PC-9 (cell line): ENCODE measurements around the gene RUBCN.

ENCODE experiments used
- EZH2 ChIP-seq: fragments of 200-600 bp; sonication (generic); IDR thresholded peaks from 2 replicates; pipeline ENCODE4 v1.8.0; 2017; ENCODE audit warnings: antibody characterized with exemption, low read depth
- TF ChIP-seq, protein P1 (sequence below): fragments of 200-600 bp; sonication (generic); conservative IDR thresholded peaks from 2 replicates; pipeline ENCODE4 v1.6.1; 2017; ENCODE audit warnings: mixed run types, antibody characterized with exemption, mild to moderate bottlenecking, moderate library complexity

DNA sequence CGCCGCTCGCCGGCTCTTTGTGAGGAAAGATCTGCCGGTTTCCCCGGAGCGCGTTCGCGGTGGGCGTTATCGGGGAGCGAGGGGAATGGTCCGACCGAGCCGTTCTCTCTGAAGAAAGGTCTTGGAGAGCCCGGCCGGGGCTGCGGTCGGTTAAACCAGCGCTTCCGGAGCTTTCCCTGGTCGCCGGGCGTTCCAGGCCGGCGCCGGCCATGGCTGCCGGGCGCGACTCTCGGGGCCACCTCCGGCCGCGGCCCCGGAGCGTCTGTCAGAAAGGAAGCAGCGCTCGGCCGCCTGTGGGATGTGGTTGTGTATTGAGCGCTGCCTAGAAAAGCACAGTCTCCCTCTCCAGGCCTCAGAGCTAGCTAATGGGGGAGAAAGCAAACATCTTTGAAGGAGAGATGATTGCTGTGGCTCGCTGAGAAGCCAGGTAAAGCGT lies 13.7 kb upstream of the RUBCN start:
- TF ChIP-seq, protein P1, sequence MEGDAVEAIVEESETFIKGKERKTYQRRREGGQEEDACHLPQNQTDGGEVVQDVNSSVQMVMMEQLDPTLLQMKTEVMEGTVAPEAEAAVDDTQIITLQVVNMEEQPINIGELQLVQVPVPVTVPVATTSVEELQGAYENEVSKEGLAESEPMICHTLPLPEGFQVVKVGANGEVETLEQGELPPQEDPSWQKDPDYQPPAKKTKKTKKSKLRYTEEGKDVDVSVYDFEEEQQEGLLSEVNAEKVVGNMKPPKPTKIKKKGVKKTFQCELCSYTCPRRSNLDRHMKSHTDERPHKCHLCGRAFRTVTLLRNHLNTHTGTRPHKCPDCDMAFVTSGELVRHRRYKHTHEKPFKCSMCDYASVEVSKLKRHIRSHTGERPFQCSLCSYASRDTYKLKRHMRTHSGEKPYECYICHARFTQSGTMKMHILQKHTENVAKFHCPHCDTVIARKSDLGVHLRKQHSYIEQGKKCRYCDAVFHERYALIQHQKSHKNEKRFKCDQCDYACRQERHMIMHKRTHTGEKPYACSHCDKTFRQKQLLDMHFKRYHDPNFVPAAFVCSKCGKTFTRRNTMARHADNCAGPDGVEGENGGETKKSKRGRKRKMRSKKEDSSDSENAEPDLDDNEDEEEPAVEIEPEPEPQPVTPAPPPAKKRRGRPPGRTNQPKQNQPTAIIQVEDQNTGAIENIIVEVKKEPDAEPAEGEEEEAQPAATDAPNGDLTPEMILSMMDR, result no peak
- no peak for TF ChIP-seq EZH2
